GM12878 (cell line): ENCODE data around the gene SDCCAG8. TPM values are rescaled to one million over a fixed set of nuclear protein-coding genes. Genes with fewer than 3 reads are reported as not detected.

ENCODE experiments used
- ATAC-seq: fragments of 200-7000 bp; cut with Tn5 transposase; 3 replicates; pipeline ENCODE4 v1.9.1; 2020; ENCODE audit warnings: mild to moderate bottlenecking, moderate library complexity
- BruUV-seq: library from RNA; stranded (reverse); fragments of 400-500 nt; replicated peaks from 2 replicates; lab custom pipeline; 2021; lab: Mats Ljungman, UMichigan
- CTCF ChIA-PET: fragments of 300-600 bp; sonication (Branson Sonifier 250); formaldehyde crosslinking; extraction: SDS; loops from one replicate; lab custom pipeline; 2021; ENCODE audit warnings: inconsistent platforms; lab: Yijun Ruan, JAX
- POLR2A ChIA-PET: fragments of 350-600 bp; formaldehyde crosslinking; extraction: SDS; loops from one replicate; lab custom pipeline; 2021; ENCODE audit warnings: inconsistent platforms; lab: Charles Lee
- RAD21 ChIA-PET: fragments of 300-600 bp; sonication (Branson Sonifier 250); formaldehyde crosslinking; loops from one replicate; lab custom pipeline; 2023; ENCODE audit warnings: antibody characterized with exemption; ENCODE audit not compliant: unreplicated experiment; lab: Charles Lee
- SMC1A ChIA-PET: fragments of 300-600 bp; sonication (Branson Sonifier 250); formaldehyde crosslinking; loops from one replicate; lab custom pipeline; 2023; ENCODE audit not compliant: unreplicated experiment, uncharacterized antibody; lab: Charles Lee
- DNase-seq: peaks from one replicate; pipeline ENCODE4 v3.0.0-alpha.2; 2011; ENCODE audit warnings: low read depth, low spot score
- FAIRE-seq: peaks from 3 replicates; lab custom pipeline; 2011; peaks lifted over from hg19 to GRCh38; lab: Jason Lieb, UNC
- H2AFZ ChIP-seq: 2 replicates; pipeline ENCODE4 v1.6.0; 2011; ENCODE audit warnings: low read depth, low read length, control low read depth; ENCODE audit not compliant: control insufficient read depth
- H3K27ac ChIP-seq: 2 replicates; pipeline ENCODE4 v1.5.1; 2011; ENCODE audit warnings: control low read depth; ENCODE audit not compliant: control insufficient read depth, insufficient read depth
- H3K27me3 ChIP-seq, 2 experiments: replicated peaks in 1 of 2; 2 replicates each; pipeline versions ENCODE4 v1.6.0 to v1.6.1; 2011; ENCODE audit warnings: low read length in 1 of 2; ENCODE audit not compliant: control insufficient read depth in 2 of 2, insufficient read depth in 2 of 2
- H3K36me3 ChIP-seq, 2 experiments: 2 replicates each; pipeline ENCODE4 v1.5.1; 2011; ENCODE audit warnings: low read length in 1 of 2; ENCODE audit not compliant: control insufficient read depth in 2 of 2, insufficient read depth in 2 of 2
- H3K4me1 ChIP-seq: 2 replicates; pipeline ENCODE4 v1.6.1; 2011; ENCODE audit warnings: mild to moderate bottlenecking, low read length, moderate library complexity, mixed read lengths; ENCODE audit not compliant: control insufficient read depth, insufficient read depth
- H3K4me2 ChIP-seq: 2 replicates; pipeline ENCODE4 v1.6.0; 2011; ENCODE audit warnings: control low read depth; ENCODE audit not compliant: control insufficient read depth, insufficient read depth
- H3K4me3 ChIP-seq: fragments of 200-600 bp; sonication (generic); 2 replicates; pipeline ENCODE4 v1.5.1; 2016
- H3K79me2 ChIP-seq: 2 replicates; pipeline ENCODE4 v1.6.0; 2011; ENCODE audit warnings: low read length; ENCODE audit not compliant: control insufficient read depth, insufficient read depth
- H3K9ac ChIP-seq: 2 replicates; pipeline ENCODE4 v1.8.0; 2011; ENCODE audit warnings: low read length, control low read depth, mixed read lengths; ENCODE audit not compliant: control insufficient read depth, insufficient read depth
- H3K9me3 ChIP-seq: replicated peaks from 3 replicates; pipeline ENCODE4 v1.5.1; 2011; ENCODE audit warnings: mild to moderate bottlenecking, low read length; ENCODE audit not compliant: control insufficient read depth, insufficient read depth
- H4K20me1 ChIP-seq: 2 replicates; pipeline ENCODE4 v1.6.0; 2011; ENCODE audit not compliant: control insufficient read depth, insufficient read depth
- ATF7 ChIP-seq: fragments of 450-650 bp; IDR thresholded peaks from 2 replicates; pipeline ENCODE4 v1.6.1; 2016; ENCODE audit warnings: low read depth, mild to moderate bottlenecking
- CBX3 ChIP-seq: fragments of 200-600 bp; sonication (generic); IDR thresholded peaks from 2 replicates; pipeline ENCODE4 v1.6.1; 2016; ENCODE audit warnings: low read depth, borderline replicate concordance
- CREB1 ChIP-seq: IDR thresholded peaks from 2 replicates; pipeline ENCODE4 v1.6.1; 2012; ENCODE audit warnings: low read depth, mild to moderate bottlenecking, inconsistent platforms
- IRF4 ChIP-seq: IDR thresholded peaks from 2 replicates; pipeline ENCODE4 v1.6.1; 2011; ENCODE audit warnings: low read depth, low read length
- KAT2A ChIP-seq: conservative IDR thresholded peaks from 2 replicates; pipeline ENCODE4 v1.6.1; 2011; ENCODE audit warnings: low read depth, low read length; ENCODE audit not compliant: control insufficient read depth
- MLLT1 ChIP-seq: fragments of 450-650 bp; IDR thresholded peaks from 2 replicates; pipeline ENCODE4 v1.6.1; 2016; ENCODE audit warnings: mild to moderate bottlenecking
- MYC ChIP-seq: IDR thresholded peaks from 2 replicates; pipeline ENCODE4 v1.6.1; 2011; ENCODE audit warnings: mild to moderate bottlenecking, low read length, moderate library complexity, inconsistent platforms; ENCODE audit not compliant: insufficient read depth, insufficient replicate concordance, insufficient read length, severe bottlenecking
- NR2C2 ChIP-seq: IDR thresholded peaks from 2 replicates; pipeline ENCODE4 v1.6.1; 2011; ENCODE audit warnings: borderline replicate concordance, low read depth; ENCODE audit not compliant: control insufficient read depth, insufficient read length
- POLR2A ChIP-seq: IDR thresholded peaks from 2 replicates; pipeline ENCODE4 v1.6.1; 2011; ENCODE audit warnings: low read depth, mild to moderate bottlenecking, low read length
- RFX5 ChIP-seq: IDR thresholded peaks from 2 replicates; pipeline ENCODE4 v1.6.1; 2011; ENCODE audit warnings: low read depth, low read length, improper control_type of control experiment
- SMAD1 ChIP-seq: fragments of 450-650 bp; IDR thresholded peaks from 2 replicates; pipeline ENCODE4 v1.6.1; 2018; ENCODE audit warnings: mild to moderate bottlenecking, low read depth; ENCODE audit not compliant: partially characterized antibody
- TCF3 ChIP-seq: IDR thresholded peaks from 2 replicates; pipeline ENCODE4 v1.6.1; 2012; ENCODE audit warnings: low read depth, mild to moderate bottlenecking, low read length, borderline replicate concordance; ENCODE audit not compliant: insufficient read depth
- ZBED1 ChIP-seq: IDR thresholded peaks from 2 replicates; pipeline ENCODE4 v1.6.1; 2016; ENCODE audit warnings: borderline replicate concordance
- ZNF207 ChIP-seq: fragments of 450-650 bp; IDR thresholded peaks from 2 replicates; pipeline ENCODE4 v1.6.1; 2014; ENCODE audit warnings: antibody characterized with exemption, mild to moderate bottlenecking, borderline replicate concordance
- ZNF592 ChIP-seq: fragments of 450-650 bp; IDR thresholded peaks from 2 replicates; pipeline ENCODE4 v1.6.1; 2017; ENCODE audit warnings: mild to moderate bottlenecking, moderate library complexity
- WGBS: methylation state at CpG from one replicate; pipeline ENCODE4 v1.1.6; 2016; ENCODE audit warnings: low lambda C conversion rate; ENCODE audit not compliant: insufficient replicate concordance, insufficient coverage; ENCODE audit errors: missing lambda C conversion rate; 5-methylcytosine and 5-hydroxymethylcytosine counted together
- in situ Hi-C: fragments of 300-500 bp; cut with MboI; formaldehyde crosslinking; loops from 9 replicates; pipeline ENCODE4 v1.14.3; 2018; ENCODE audit warnings: mixed read lengths
- intact Hi-C: fragments of 100-400 bp; cut with micrococcal nuclease; formaldehyde crosslinking; loops from one replicate; pipeline ENCODE4 v1.14.2; 2022; ENCODE audit not compliant: unreplicated experiment
- polyA plus RNA-seq, 11 experiments: library from polyadenylated mRNA; depleted of rRNA in 4 of 11; unstranded in 6 of 11; stranded (reverse) in 5 of 11; fragments of >200 nt; fragmentation: Nextera tagmentation in 4 of 11; fragmentation: Illumina TruSeq in 1 of 11; extraction: Ambion mirVana in 4 of 11; extraction: Trizol in 1 of 11; gene quantifications; 1 replicate in 1 of 11; 2 replicates in 10 of 11; pipeline versions ENCODE4 v1.2.1 to v1.2.3, GENCODE V29; 2011 to 2016; ENCODE audit warnings: inconsistent platforms in 2 of 11, missing spikeins in 2 of 11, low read depth in 1 of 11
- total RNA-seq, 4 experiments: library from RNA; depleted of rRNA in 3 of 4; stranded (reverse); fragments of >200 nt in 3 of 4; fragmentation: Illumina TruSeq in 1 of 4; extraction: Trizol in 1 of 4; gene quantifications; 2 replicates each; pipeline versions ENCODE4 v1.2.1 to v1.2.3, GENCODE V29; 2013 to 2021

SDCCAG8 gene
- total and polyA plus RNA-seq, 10 of the 15 experiments (the other 5 are each of a cell fraction or from before 2014, with no cell fraction given): 15.0 to 25.6 (median 20.6) TPM

DNA sequence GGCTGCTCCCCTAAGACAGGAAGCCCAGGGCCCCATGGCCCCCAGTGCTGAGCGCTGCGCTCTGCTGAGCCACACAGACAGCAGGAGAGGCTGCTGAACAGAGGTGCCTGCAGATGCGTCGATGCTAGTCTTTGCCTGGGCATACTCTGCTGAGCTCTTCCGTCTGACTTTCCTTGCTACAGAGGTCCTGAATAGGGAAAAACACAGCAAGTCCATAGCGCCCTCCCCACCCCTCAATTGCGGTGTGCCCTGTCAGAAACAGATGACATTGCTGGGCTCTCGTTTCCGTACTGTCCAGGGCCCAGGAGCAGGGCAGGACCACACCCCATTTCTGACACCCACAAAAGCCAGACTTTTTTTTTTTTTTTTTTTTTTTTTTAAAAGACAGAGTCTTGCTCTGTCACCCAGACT, 252.5 kb downstream of the SDCCAG8 start:
- no peak for FAIRE-seq
- RAD21 ChIA-PET: interaction anchor here (0.5 kb wide), 1 partner anchor 242 kb away, joined by 3 read pairs; no protein-coding TSS in a partner anchor

More for the DNA sequence above, 252.5 kb downstream of the SDCCAG8 start:
- no peak overlapping the region for H3K4me2 ChIP-seq
- no peaks in the 10 kb centered on the region; a peak in 1 of 4 replicates for H3K36me3 ChIP-seq
- POLR2A ChIA-PET: interaction anchor here (0.6 kb wide), 1 partner anchor 80 kb away, joined by 7 read pairs; no protein-coding TSS in a partner anchor
- TF ChIP-seq MLLT1 (no peak), RFX5 (no peak), ZBED1 (no peak), CBX3 (no peak), IRF4 (no peak), TCF3 (no peak), MYC (no peak), KAT2A (no peak), ZNF207 (no peak), ZNF592 (no peak), ATF7 (no peak), NR2C2 (no peak), POLR2A (no peak), CREB1 (no peak), SMAD1 (no peak)
- ATAC-seq (peak; percentile 20; the same call in 1 of the 3 replicates), DNase-seq (no peak)
- BruUV-seq: no TSS peak
- H3K9me3 ChIP-seq: no peaks in the 10 kb centered on the region
- H3K4me3 ChIP-seq: no peak overlapping the region
- no peaks in the 10 kb centered on the region for H3K79me2 ChIP-seq
- no peak overlapping the region for H3K27ac ChIP-seq
- no peak overlapping the region for H2AFZ ChIP-seq
- H3K27me3 ChIP-seq: no peaks in the 10 kb centered on the region
- intact Hi-C loops (no loop called here), in situ Hi-C loops (no loop called here)
- CTCF ChIA-PET: no interaction called here
- WGBS: 71% methylated on average over 9 of the region's 9 CpGs
- H3K9ac ChIP-seq: no peak overlapping the region
- no peaks in the 10 kb centered on the region for H4K20me1 ChIP-seq
- SMC1A ChIA-PET: interaction anchor here (1.8 kb wide), 1 partner anchor 12 kb away, joined by 5 read pairs; no protein-coding TSS in a partner anchor
- peaks cover 3% of the 10 kb centered on the region for H3K4me1 ChIP-seq
